ENCODE data around the gene UNC5C.

DNA sequence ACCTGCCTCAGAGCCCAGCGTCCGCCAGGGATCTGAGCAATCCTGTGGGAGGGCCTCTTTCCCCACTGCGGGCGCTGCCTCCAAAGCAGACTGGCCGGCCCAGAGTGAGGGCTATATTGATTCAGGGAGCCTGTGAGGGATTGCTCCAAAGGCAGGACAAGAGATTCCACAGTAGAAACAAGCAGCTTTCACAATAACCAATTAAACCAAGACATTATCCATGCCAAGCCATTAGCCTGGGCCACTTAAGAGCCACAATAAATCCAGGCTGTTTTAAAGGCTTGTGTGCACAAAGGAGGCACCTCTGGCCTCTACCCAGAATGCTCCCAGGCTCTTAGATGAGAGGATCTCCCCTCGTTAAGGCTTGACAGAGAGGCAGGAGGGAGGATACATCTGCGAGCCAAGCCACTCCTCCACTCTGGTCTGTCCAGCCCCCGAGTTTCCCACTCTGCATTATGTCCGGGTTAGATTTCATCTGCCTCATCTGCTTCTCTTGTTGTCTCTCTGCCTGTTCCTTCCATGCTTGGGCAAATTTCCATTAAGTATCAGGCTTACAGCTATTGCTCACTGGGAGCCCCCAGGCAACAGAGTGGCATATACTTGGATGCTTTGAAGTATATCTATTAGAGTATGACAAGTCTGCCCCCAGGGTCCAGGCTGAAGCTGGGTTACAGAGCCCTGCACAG is 357.9 kb downstream of the UNC5C start:
- no peak for TF ChIP-seq KLF10 (tag by site-specific recombination; IDR thresholded peaks at IDR 0.05)
- no peak for TF ChIP-seq PRDM6 (tag by site-specific recombination; IDR thresholded peaks at IDR 0.05)
- TF ChIP-seq, protein P1, sequence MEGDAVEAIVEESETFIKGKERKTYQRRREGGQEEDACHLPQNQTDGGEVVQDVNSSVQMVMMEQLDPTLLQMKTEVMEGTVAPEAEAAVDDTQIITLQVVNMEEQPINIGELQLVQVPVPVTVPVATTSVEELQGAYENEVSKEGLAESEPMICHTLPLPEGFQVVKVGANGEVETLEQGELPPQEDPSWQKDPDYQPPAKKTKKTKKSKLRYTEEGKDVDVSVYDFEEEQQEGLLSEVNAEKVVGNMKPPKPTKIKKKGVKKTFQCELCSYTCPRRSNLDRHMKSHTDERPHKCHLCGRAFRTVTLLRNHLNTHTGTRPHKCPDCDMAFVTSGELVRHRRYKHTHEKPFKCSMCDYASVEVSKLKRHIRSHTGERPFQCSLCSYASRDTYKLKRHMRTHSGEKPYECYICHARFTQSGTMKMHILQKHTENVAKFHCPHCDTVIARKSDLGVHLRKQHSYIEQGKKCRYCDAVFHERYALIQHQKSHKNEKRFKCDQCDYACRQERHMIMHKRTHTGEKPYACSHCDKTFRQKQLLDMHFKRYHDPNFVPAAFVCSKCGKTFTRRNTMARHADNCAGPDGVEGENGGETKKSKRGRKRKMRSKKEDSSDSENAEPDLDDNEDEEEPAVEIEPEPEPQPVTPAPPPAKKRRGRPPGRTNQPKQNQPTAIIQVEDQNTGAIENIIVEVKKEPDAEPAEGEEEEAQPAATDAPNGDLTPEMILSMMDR (tag by site-specific recombination; IDR thresholded peaks at IDR 0.05) = no peak

Measured in HEK293 (cell line).